Suppressor macrophage treated with lipopolysaccharide for 1 hour (primary cell): ENCODE data around the gene CDK6.

Experiments
- DNase-seq, 3 donors: peaks; one replicate each; pipeline ENCODE4 v3.0.0-alpha.2; 2020 to 2022

CDK6 gene

DNA sequence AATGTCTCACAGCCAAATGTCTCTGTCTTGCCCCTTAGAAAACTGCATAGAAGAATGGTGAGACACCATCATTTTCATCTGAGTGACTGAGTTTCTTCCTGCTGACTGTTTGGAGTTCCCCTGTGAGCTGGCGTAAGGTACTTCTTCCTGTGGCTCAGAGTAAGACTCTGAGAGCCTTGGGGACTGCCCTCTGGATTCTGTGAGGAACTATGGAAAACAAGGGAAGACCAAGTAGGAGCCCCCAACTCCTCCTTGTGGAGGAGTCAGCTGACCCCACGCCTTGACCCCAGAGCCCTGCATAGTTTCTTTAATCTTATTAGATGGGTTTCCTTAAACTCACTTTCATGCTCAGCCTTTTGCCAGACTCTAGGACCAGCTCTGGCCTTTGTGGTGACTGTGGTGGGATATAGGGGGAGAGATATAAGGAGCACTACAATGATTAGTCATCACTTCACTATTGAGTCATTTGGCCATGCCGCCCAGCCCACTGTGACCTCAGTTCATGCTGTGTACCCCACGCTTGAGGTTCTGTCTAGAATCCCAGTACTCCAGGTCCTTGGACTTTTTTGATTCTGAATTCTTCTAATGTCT lies 194.4 kb downstream of the CDK6 start:
- peak; percentile 83 to 91 (median 89) for DNase-seq

- no peak for DNase-seq
These were observed 196.4 kb downstream of the CDK6 start for GRCh38 chr7:92639966-92640365.

GRCh38 chr7:92639213-92639896 lies 197.0 kb downstream of the CDK6 start:
- DNase-seq: peak in 2 of 3 donors; percentile 28 to 48

DNA sequence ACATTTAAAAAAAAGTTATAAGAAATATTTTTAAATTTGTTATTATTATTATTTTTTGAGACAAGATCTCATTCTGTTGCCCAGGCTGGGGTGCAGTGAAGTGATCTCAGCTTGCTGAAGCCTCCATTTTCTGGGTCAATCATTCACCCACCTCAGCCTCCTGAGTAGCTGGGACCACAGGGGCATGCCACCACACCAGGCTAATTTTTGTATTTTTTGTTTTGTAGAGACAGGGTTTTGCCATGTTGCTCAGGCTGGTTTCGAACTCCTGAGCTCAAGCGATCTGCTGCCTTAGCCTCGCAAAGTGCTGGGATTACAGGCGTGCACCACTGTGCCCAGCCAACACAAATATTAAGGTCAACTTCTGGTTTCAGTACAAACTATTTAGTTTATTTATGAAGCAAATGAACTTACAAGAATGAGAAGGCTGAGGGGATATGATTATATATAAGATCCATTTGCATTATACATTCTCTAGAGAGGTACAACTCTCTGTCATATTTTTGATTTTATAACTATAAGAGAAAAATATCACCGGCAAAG lies 200.3 kb downstream of the CDK6 start:
- no peak for DNase-seq

DNA sequence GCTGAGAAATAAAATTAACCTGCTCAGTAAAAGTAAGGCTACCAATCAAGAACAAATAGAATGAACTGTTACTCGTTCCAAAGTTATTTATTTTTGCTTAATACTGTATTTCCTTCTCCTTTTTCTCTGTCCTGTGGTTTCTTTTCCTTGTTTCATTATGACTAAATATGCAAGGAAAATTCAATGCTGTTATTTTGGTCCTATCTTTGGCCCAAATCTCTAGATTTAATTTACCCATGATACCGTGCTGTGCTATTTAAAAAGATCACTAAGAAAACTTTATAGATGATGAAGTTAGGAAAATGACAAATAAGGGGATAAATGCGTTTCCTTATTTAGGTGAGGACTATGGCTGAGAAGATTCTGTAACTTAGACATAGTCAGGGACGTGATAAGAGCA lies 200.8 kb downstream of the CDK6 start:
- peak in 2 of 3 donors; percentile 64 to 67 for DNase-seq

DNA sequence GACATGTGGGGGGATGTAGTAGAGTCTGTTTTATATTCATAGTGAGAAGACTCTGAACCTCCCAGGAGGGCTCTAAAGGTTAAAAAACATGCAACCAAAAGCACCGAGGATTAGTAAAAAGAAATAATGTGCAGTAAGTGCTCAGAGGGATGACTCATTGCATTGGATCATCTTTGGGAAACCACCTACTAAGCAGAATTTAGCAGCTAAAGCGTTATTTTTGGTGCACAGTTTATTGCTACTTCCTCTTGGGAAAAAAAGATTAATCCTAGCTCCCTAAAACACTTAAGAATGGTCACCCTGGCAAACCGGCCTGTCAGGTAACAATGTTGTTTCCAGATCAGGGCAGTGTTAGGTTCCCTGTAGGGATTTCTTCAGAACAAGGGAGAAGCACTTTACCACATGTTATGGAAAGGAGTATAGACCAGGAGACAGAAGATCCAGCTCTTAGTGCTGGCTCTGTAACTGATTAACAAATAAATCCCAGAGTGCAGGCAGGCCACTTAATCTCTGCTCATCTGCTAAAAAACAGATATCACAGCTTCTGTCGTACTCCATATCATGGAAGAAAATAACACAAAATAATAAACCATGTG lies 201.4 kb downstream of the CDK6 start:
- peak; percentile 81 to 97 (median 95) for DNase-seq

- DNase-seq: peak in 2 of 3 donors; percentile 69 to 72
These were observed 202.2 kb downstream of the CDK6 start for GRCh38 chr7:92634205-92634604.

DNA sequence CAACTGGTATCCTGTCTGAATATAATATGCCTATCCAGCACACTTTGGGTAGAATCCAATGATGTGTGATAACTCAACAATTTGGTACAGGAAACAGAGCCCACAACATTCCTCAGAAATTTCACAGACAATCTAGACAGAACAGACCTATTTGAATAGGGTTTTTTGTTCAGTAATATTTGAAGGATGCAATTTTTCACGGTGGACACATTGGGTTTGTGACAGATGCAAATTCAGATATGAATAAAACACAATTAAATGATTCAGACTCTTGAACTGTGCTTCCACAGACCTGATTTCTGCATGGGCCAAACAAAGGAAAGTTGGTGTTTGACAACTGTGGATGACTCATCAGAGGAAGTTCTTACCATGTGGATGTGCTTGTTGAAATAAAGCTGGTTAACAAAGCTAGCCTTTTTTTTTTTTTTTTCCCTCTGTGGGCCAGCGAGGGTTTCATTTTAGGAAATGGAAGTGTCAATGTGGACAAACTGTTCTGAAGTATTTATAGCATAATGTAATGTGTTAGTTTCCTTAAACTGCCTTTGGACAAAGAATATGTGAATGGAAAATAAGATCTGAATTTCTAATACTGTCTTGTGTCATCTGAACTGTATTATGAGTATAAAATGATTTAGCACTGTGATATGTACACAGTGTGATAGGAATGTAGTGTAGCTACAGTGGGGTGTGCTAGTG lies 203.0 kb downstream of the CDK6 start:
- DNase-seq: peak; percentile 84 to 97 (median 96)

DNA sequence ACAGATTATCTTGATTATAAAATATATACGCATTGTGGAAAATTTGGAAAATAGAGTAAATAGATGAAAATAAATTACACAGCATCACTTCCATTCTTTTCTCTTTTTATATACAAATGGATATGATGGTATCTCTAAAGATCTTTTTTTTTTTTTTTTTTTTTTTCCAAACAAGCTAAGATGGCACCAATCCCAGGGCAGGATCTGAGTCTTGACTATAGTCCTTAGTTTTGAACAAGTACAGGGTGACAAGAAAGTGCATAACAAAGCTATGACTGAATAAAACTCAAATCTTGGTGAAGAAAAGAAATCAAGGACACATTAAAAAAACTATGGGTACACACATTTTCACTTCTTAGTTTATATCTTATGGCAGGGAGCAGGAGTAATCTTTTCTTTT lies 203.6 kb downstream of the CDK6 start:
- DNase-seq: no peak

- DNase-seq: peak in 2 of 3 donors; percentile 43 to 64
These were observed 204.4 kb downstream of the CDK6 start for GRCh38 chr7:92631850-92632487.

DNA sequence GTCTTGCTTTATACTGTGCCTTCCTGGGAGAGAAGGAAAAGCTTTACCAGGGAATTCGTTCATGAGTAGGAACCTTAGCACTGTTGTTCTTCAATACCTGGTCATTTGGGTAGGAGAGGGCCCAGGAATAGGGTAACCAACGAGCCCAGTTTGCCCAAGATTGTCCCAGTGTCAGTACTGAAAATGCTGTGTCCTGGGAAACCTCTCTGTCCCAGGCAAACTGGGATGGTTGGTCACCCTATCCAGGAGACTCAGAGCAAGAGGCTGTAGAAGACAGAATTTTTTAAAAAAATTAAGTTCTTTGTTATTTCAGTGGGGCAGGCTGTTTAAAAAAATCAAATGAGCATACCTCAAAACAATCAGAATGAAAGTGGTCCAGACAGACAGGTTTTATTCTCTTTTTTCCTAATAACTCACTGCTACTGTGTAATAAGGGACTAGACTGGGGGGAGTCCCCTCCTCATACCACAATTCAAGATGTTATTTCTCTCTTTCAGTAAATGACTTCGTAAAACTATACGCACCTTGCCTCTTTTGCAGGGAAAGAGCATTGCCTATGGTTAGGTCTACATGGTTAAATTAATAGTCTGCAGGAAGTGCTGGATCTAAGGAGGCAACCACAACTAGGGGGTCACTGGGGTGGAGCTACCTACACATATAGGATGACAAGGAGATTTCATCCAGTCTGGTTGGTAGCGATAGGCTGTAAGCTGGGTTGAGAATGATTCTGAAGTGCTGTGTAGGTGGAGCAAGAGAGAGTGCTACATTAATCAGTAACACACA lies 205.1 kb downstream of the CDK6 start:
- no peak for DNase-seq

GRCh38 chr7:92629779-92630178 lies 206.6 kb downstream of the CDK6 start:
- DNase-seq: no peak

DNA sequence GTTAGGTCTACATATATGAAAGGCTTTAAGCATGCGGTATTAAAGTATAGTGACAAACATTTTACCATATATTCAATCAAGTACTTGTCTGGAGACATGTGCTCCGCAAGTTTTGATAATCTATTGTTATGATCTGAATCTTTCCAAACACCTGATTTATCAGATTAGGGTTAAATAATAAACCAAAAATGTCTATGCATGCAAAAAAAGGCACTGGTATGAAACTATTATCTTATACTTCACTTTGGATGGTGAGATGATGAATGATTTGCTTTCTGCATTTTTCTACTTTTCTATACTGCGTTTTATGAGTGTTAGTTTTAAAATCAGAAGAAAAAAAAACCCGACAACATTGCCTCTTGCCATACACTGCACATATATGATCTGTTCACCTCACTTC lies 208.4 kb downstream of the CDK6 start:
- no peak for DNase-seq

GRCh38 chr7:92626281-92626809 lies 210.0 kb downstream of the CDK6 start:
- no peak for DNase-seq

GRCh38 chr7:92625617-92626016 lies 210.8 kb downstream of the CDK6 start:
- DNase-seq: no peak

DNA sequence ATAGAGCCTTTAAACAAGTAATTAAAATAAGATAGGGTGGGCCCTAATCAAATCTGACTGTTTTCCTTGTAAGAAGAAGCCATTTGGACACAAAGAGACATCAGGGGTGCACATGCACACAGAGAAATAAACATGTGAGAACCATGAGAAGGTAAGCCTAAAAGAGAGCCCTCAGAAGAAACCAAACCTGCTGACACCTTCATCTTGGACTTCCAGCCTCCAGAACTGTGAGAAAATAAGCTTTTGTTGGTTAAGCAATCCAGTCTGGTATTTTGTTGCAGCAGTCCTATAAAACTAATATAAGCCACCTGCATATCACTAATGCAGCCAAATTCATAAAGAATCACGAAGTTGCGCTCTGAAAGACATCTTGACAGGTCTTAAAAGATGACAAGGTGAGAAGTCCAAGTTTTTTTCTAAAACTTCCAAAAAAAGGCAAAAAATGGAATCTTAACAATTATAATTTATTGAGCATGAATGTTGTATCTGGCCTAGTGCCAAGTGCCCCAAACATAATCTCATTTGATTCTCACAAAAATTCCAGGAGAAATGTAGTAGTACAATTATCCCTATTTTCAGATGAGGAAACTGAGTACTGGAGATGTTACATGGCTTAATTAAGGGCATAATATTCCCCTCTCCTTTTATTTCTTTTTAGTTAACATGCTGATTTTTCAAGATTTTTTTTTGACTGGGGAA lies 211.9 kb downstream of the CDK6 start:
- DNase-seq: no peak

- no peak for DNase-seq
These were observed 212.8 kb downstream of the CDK6 start for GRCh38 chr7:92623544-92623943.

GRCh38 chr7:92622685-92623084 lies 213.7 kb downstream of the CDK6 start:
- DNase-seq: no peak

GRCh38 chr7:92622030-92622429 lies 214.3 kb downstream of the CDK6 start:
- no peak for DNase-seq

DNA sequence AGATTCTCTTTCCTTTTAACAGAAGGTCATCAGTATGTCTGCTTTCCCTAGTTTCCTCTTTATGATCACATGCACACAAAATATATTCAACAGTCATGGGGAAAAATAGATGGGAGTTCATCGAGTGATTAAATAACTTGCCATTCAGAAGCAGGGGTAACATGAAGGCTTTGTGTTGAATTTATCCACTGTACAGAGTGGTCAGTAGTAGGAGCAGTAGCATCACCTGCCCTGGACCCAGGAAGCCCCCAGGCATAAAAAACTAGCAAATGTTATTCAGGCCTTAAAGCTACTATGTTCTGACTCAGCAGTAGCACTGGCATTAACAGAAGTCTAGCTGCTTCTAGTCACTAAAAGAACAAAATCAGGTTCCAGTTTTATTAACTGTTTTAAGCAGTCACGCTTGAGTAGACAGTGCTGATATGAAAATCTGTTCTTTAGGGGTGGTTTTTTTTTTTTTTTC lies 214.8 kb downstream of the CDK6 start:
- DNase-seq: peak; percentile 26 to 64 (median 53)

DNA sequence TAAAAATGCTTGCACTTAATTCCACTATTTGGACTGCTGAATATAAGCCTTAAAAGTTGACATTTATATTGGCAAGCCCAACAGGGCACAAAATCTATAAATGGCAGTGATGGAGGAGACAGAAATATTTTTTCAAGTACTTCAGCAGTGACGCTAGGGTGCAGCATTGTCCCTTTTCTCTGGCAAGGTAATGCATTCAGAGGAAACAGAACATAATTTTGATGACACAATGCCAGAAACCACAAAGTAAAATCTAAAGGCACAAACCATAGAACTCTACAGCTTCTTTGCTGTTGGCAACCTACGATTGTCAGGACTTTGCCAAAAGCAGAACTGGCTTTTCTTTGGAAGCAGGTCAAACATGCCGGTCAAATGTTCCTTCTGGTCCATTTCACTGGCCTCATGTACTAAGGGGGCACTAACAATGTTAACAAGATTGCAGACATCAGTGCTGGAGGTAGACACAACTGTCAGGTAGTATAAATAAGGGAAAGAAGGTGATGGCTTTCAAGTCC lies 215.3 kb downstream of the CDK6 start:
- peak; percentile 87 to 93 (median 91) for DNase-seq
